Brain microvascular endothelial cell (primary cell): ENCODE results near the gene RECK.

ENCODE experiments used
- DNase-seq: peaks from one replicate; pipeline ENCODE4 v3.0.0-alpha.2; 2020
- H3K27ac ChIP-seq: fragments of 250-450 bp; sonication (Bioruptor Pico); 2 replicates; pipeline ENCODE4 v1.5.1; 2020; ENCODE audit warnings: mild to moderate bottlenecking, moderate library complexity
- H3K27me3 ChIP-seq: fragments of 250-450 bp; sonication (Bioruptor Pico); replicated peaks from 2 replicates; pipeline ENCODE4 v1.5.1; 2020; ENCODE audit warnings: mild to moderate bottlenecking
- H3K36me3 ChIP-seq: fragments of 250-450 bp; sonication (Bioruptor Pico); replicated peaks from 2 replicates; pipeline ENCODE4 v1.5.1; 2020; ENCODE audit warnings: mild to moderate bottlenecking
- H3K4me3 ChIP-seq: 2 replicates; pipeline ENCODE4 v1.5.1; 2011; ENCODE audit warnings: low read depth, mild to moderate bottlenecking, control low read depth, low read length, moderate library complexity
- CTCF ChIP-seq: IDR thresholded peaks from 2 replicates; pipeline ENCODE4 v1.5.1; 2011; ENCODE audit warnings: low read depth, mild to moderate bottlenecking, moderate library complexity, low read length, control low read depth, inconsistent platforms; ENCODE audit errors: missing control alignments
- in situ Hi-C: cut with HindIII; loops from 2 replicates; pipeline ENCODE4 v1.10.0; 2017; ENCODE audit warnings: low sequenced_read_pairs, low pct_ligation_motif_present

The RECK gene

GRCh38 chr9:36119476-36119875 is 82.8 kb downstream of the RECK start:
- Histone ChIP-seq H3K27ac (no peak overlapping the region), H3K36me3 (peaks cover 24% of the 10 kb centered on the region), H3K27me3 (no peaks in the 10 kb centered on the region), H3K4me3 (no peak overlapping the region)
- in situ Hi-C loops = no loop called here
- TF ChIP-seq CTCF = no peak
- DNase-seq = no peak

GRCh38 chr9:36120705-36121104 is 84.0 kb downstream of the RECK start:
- no peak for DNase-seq
- Histone ChIP-seq H3K4me3 (no peak overlapping the region), H3K36me3 (peaks cover 24% of the 10 kb centered on the region)

GRCh38 chr9:36121971-36122370 is 85.3 kb downstream of the RECK start:
- DNase-seq = no peak
- Histone ChIP-seq H3K27ac (no peak overlapping the region), H3K27me3 (no peaks in the 10 kb centered on the region), H3K36me3 (peaks cover 22% of the 10 kb centered on the region), H3K4me3 (no peak overlapping the region)
- no peak for TF ChIP-seq CTCF
- in situ Hi-C loops = no loop called here

More at GRCh38 chr9:36120705-36121104, 84.0 kb downstream of the RECK start:
- in situ Hi-C loops = no loop called here
- H3K27ac ChIP-seq = no peak overlapping the region
- no peak for TF ChIP-seq CTCF
- no peaks in the 10 kb centered on the region for H3K27me3 ChIP-seq

- no peaks in the 10 kb centered on the region for H3K27me3 ChIP-seq
- H3K36me3 ChIP-seq = peaks cover 18% of the 10 kb centered on the region
- TF ChIP-seq CTCF = no peak
- H3K4me3 ChIP-seq = no peak overlapping the region
- H3K27ac ChIP-seq = no peak overlapping the region
- DNase-seq = no peak
- in situ Hi-C loops = no loop called here
These were observed 86.8 kb downstream of the RECK start for GRCh38 chr9:36123515-36123914.

GRCh38 chr9:36125062-36125855 is 88.5 kb downstream of the RECK start:
- H3K4me3 ChIP-seq = no peak overlapping the region
- no peak for TF ChIP-seq CTCF
- no peak for DNase-seq
- no peak overlapping the region for H3K27ac ChIP-seq
- in situ Hi-C loops = no loop called here
- no peaks in the 10 kb centered on the region for H3K27me3 ChIP-seq
- H3K36me3 ChIP-seq = peaks cover 16% of the 10 kb centered on the region
